ENCODE results near the gene RSL1D1.
"Not testable (repeated sequence)": the region's sequence is repeated elsewhere in the genome, so short reads cannot be mapped to it uniquely, and the experiment has no call there.

RSL1D1 gene

GRCh38 chr16:11843206-11843605 lies 8.1 kb downstream of the RSL1D1 start:
- no peak for DNase-seq

DNA sequence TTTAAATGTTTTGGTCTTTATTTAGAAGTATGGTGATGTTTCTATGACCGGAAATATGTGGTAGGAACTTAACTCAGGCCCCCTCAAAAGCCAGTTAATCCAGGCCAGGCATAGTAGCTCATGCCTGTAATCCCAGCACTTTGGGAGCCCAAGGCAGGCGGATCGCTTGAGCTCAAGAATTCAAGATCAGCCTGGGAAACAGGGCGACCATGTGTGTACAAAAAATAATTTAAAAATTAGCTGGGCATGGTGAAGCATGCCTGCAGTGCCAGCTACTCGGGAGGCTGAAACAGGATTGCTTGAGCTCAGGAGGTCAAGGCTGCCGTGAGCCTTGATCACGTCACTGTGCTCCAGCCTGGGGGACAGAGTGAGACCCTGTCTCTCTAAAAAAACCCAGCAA lies 10.3 kb downstream of the RSL1D1 start:
- no peak for DNase-seq

DNA sequence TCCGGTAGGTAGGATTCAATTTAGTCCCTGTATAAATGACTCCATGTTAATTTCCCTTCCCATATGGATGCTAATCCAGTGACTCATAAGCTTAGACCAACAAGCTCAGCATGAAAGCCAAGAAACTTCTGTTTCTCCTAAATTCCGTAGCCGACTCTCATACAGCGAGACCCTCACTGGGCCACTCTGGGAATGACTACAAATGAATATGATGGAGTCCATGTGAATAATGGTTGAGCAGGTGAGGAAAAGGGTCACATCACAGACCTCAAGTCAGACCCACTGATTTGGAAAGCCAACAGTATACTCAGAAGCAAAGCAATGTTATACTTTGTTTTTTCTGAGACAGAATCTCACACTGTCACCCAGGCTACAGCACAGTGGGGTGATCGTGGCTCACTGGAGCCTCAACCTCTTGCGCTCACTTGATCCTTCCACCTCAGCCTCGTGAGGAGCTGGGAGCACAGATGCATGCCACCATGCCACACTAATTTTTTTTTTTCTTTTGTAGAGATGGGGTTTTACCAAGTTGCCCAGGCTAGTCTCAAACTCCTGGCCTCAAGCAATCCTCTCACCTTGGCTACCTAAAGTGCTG lies 14.6 kb downstream of the RSL1D1 start:
- no peak for DNase-seq

DNA sequence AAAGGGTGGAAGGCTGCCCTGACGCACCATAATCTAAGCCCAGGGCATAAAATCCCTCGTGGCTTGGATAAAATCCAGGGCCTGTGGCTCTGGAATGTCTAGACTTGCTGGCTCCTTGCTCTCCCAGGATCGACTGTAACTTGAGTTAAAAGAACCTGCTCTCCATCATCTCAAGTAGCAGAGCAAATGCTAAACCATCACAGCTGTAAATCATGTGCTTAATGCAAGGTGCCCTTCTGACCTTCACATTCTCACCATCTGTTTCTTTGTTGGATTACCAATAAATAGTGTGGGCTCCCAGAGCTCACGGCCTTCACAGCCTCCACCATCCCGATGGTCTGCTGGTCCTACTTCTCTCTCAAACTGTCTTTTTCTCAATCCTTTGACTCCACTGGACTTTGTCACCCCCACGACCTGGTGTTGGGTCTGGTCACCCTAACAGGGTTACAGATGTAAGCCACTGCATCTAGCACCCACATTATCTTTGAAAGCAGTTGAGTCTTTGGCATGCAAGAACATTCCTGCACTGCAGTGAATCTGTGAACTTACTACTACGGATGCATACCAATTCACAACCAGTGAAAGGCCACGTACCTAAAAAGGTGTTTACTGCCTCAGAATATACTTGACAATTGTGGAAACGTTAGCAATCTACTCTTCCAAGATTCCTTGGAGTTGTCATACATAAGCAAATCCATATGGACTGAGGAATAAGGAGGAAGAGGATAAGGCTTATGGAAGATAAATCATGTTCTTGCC lies 15.3 kb downstream of the RSL1D1 start:
- DNase-seq, result no peak

- DNase-seq, result no peak
These were observed 16.0 kb downstream of the RSL1D1 start for GRCh38 chr16:11835309-11835708.

DNA sequence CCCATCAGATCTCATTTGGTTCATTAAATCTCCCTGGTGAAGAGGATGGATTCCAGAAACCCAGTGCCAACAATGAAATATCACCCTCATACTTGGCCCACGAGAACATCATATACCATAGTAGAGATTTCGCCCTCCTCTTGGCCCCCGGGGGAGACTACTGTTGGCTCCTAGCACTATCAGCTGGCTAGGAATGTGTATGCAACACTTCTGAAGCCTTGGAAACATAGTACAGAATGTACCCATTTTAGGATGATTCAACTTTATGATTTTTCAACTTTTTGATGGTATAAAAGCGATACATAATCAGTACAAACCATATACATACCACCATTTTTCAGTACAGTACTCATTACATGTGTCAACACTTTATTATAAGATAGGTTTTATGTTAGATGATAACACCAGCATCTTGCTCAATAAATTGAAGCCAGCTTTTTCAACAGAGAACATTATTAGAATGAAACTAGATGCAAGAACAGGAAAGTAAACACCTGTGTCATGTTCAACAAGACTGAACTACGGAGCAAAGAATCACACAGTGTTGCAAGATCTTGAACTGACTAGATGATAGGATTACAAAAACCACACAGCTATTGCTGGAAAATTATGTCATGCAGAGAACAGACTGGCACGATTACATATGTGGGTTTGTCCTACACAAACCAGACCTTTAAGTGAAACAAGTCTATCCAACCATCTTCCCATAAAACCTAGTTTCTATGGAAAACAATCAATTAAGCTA lies 17.2 kb downstream of the RSL1D1 start:
- DNase-seq, result no peak

- no peak for DNase-seq
These were observed 22.6 kb downstream of the RSL1D1 start for GRCh38 chr16:11828696-11829095.

- DNase-seq, result not testable (repeated sequence)
These were observed 25.7 kb downstream of the RSL1D1 start for GRCh38 chr16:11825520-11826165.

DNA sequence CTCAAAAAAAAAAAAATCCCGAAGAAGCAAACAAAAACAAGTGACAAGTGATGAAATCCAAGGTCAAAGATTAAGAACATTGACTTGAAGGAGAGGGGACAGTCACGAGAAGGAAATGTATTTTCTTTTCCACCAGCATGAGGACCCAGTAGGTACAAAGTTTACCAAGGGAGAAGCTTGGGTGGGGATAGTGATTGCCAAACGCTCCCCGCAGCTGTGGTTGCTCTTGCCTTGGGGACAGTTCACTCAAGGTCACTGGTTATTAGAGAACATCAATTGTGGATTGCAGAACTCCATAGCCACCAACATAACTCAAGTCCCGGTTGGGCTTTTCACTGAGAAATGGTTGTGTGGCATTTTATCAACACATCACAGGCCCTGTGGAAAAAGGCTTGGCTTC lies 27.0 kb downstream of the RSL1D1 start:
- DNase-seq, result no peak

DNA sequence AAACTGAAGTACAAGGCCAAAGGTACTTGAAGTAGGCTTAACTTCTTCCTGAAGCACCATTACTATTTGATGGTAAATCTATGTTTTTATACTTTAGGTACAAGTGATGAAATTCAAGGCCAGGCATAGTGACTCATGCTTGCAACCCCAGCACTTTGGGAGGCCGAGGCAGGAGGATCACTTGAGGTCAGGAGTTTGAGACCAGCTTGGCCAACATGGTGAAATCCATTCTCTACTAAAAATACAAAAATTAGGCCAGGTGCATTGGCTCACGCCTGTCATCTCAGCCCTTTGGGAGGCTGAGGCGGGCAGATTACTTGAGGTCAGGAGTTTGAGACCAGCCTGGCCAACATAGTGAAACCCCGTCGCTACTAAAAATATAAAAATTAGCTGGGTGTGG lies 27.7 kb downstream of the RSL1D1 start:
- DNase-seq, result not testable (repeated sequence)

DNA sequence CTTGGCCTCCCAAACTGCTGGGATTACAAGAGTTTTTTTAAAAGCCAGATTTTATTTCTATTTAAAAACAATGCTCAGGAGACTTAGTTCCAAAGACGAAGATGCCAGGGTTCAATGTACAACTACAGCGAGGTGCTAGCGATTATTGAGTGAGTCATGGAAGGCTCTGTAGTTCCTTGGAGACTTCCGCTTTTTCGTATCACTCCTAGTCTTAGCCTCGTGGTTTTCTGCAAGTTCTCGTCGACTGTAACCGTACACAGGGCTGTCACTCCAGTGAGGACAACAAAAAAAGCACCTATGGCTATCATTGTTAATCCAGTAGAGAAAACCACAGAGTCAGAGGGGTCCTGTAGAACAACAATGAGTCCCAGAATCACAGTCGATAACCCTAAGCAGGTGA lies 31.5 kb downstream of the RSL1D1 start:
- DNase-seq, result no peak

DNA sequence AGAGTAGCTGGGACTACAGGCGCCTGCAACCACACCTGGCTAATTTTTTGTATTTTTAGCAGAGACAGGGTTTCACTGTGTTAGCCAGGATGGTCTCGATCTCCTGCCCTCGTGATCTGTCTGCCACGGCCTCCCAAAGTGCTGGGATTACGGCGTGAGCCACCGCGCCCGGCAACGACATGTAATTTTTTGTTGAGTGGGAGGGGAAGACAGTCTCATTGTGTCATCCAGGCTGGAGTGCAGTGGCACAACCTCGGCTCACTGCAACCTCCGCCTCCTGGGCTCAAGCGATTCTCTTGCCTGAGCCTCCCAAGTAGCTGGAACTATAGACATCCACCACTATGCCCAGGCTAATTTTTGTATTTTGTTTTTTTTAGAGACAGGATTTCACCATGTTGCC lies 32.4 kb downstream of the RSL1D1 start:
- DNase-seq, result not testable (repeated sequence)

DNA sequence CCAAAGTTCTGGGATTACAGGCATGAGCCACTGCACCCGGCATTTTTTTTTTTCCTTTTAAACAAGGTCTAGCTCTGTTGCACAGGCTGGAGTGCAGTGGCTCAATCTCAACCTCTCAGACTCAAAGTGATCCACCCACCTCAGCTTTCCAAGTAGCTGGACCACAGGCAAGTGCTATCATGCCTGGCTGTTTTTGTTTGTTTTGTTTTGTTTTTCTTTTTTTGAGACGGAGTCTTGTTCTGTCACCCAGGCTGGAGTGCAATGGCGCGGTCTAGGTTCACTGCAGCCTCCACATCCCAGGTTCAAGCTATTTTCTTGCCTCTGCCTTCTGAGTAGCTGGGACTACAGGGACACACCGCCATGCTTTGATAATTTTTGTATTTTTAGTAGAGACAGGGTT lies 35.2 kb downstream of the RSL1D1 start:
- no peak for DNase-seq

GRCh38 chr16:11814800-11815199 lies 36.5 kb downstream of the RSL1D1 start:
- DNase-seq, result not testable (repeated sequence)

DNA sequence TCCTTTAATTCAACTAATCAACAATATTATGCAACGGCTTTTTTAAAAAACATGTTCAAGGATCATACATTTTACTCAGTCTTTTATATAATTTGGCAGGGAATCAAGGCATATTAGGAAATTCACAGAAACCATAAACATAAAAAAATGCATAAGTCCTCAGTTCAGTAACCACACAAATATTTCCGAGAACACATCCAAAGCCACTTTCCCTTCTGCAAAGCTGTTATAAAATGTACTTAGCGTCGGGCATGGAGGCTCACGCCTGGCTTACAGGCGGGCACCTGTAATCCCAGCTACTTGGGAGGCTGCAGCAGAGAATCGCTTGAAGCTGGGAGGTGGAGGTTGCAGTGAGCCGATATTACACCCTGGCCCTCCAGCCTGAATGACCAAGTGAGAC lies 44.6 kb downstream of the RSL1D1 start:
- no peak for DNase-seq

- DNase-seq, result no peak
These were observed 45.8 kb downstream of the RSL1D1 start for GRCh38 chr16:11805556-11805955.

DNA sequence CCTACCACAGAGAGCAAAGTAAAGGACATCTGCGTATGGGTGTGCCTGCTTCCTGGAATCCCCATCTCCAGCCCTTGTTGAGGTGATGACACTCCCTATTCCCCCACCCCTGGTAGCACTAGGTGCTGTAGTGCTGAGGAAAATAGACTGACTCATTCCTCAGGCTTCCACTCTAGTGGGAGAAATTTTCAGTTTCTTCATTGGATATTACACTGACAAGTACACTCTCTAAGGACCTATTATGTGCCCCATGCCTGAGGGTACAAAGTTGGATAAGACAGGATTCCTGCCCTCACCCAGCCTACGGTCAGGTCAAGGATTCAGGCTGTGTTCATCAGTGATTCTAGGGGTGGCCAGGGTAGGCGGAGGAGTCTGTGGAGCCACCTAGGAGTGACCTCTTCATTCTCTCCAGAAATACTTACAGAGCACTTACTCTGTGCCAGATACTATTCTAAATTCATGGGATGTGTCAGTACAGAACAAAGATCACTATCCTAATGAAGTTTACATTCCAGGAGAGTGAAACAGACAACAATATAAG lies 49.8 kb downstream of the RSL1D1 start:
- no peak for DNase-seq

GRCh38 chr16:11800382-11800718 lies 51.0 kb downstream of the RSL1D1 start:
- DNase-seq, result no peak

GRCh38 chr16:11799509-11800381 lies 51.6 kb downstream of the RSL1D1 start:
- no peak for DNase-seq

DNA sequence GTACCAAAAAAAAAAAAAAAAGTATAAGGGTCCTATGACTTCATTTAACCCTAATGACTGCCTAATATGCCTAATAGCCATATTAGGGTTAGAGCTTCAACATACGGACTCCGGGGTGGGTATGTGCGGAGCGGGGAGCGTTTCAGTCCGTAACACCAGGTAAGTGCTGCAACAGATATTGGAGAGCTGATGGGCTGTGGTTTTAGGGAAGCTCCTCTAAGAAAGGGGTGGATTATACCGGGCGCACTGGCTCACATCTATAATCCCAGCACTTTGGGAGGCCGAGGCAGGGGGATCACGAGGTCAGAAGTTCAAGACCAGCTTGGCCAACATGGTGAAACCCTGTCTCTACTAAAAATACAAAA lies 52.3 kb downstream of the RSL1D1 start:
- DNase-seq, result no peak

- no peak for DNase-seq
These were observed 53.4 kb downstream of the RSL1D1 start for GRCh38 chr16:11797957-11798299.

- DNase-seq, result peak; percentile 95 to 97
These were observed 54.0 kb downstream of the RSL1D1 start, which contains the start of gene ZC3H7A for GRCh38 chr16:11797166-11797956. Gene ZC3H7A (minus strand): TSS chr16:11797258. CDS start chr16:11782354, 14,904 bp downstream.
